HCT116 (cell line): Measurements from ENCODE around the gene PWP1. TPM values are rescaled to one million over a fixed set of nuclear protein-coding genes. Genes with fewer than 3 reads are reported as not detected.
A peak's percentile ranks its signal among the peaks of the same experiment; 100 is the strongest.

ENCODE experiments used
- ATAC-seq: fragments of 200-7000 bp; cut with Tn5 transposase; 2 replicates; pipeline ENCODE4 v1.9.1; 2020; ENCODE audit warnings: mild to moderate bottlenecking, moderate library complexity
- BruUV-seq: library from RNA; stranded (reverse); fragments of 400-500 nt; replicated peaks from 2 replicates; lab custom pipeline; 2021; lab: Mats Ljungman, UMichigan
- CTCF ChIA-PET: fragments of 300-600 bp; sonication (Branson Sonifier 250); formaldehyde crosslinking; loops from one replicate; lab custom pipeline; 2021; ENCODE audit warnings: antibody characterized with exemption; lab: Charles Lee
- POLR2A ChIA-PET: fragments of 300-600, 350-600 bp; sonication (Branson Sonifier 250); formaldehyde crosslinking; loops from one replicate; lab custom pipeline; 2021; ENCODE audit warnings: antibody characterized with exemption; lab: Charles Lee
- RAD21 ChIA-PET, 2 experiments: fragments of 300-600 bp; sonication (Branson Sonifier 250); formaldehyde crosslinking; loops; one replicate each; lab custom pipeline; 2023; ENCODE audit warnings: low total read pairs in 2 of 2; ENCODE audit not compliant: uncharacterized antibody in 2 of 2, unreplicated experiment in 2 of 2, low non-redundant PET in 1 of 2; lab: Charles Lee
- DNase-seq: peaks from one replicate; pipeline ENCODE4 v3.0.0-alpha.2; 2010; ENCODE audit warnings: low read depth, low spot score
- H2AFZ ChIP-seq: fragments of 200-600 bp; shearing (Covaris generic), sonication (generic); 2 replicates; pipeline ENCODE4 v1.6.1; 2017; ENCODE audit warnings: low read depth, mixed run types, mixed read lengths, antibody characterized with exemption, low read length; ENCODE audit not compliant: poor library complexity, severe bottlenecking
- H3K27ac ChIP-seq: 2 replicates; pipeline ENCODE4 v1.5.1; 2012; ENCODE audit warnings: low read depth, low read length
- H3K27me3 ChIP-seq: fragments of 200-600 bp; sonication (generic); 2 replicates; pipeline ENCODE4 v1.6.1; 2016; ENCODE audit warnings: mixed run types, low read length, mixed read lengths; ENCODE audit not compliant: insufficient read depth
- H3K36me3 ChIP-seq, 2 experiments: fragments of 200-500 bp in 1 of 2; fragments of 200-600 bp in 1 of 2; sonication (Bioruptor generic) in 1 of 2; sonication (generic) in 1 of 2; 2 replicates each; pipeline versions ENCODE4 v1.5.1 to v1.6.1; 2014 to 2016; ENCODE audit warnings: low read length in 2 of 2, inconsistent platforms in 1 of 2, mixed read lengths in 1 of 2, mixed run types in 1 of 2; ENCODE audit not compliant: insufficient read depth in 2 of 2, control insufficient read depth in 1 of 2
- H3K4me1 ChIP-seq, 2 experiments: fragments of 200-600 bp in 1 of 2; sonication (generic) in 1 of 2; 2 replicates each; pipeline versions ENCODE4 v1.5.1 to v1.6.1; 2012 to 2017; ENCODE audit warnings: low read length in 2 of 2, inconsistent platforms in 1 of 2, mild to moderate bottlenecking in 1 of 2, mixed read lengths in 1 of 2, mixed run types in 1 of 2, moderate library complexity in 1 of 2; ENCODE audit not compliant: insufficient read depth in 2 of 2, control insufficient read depth in 1 of 2
- H3K4me2 ChIP-seq: fragments of 200-600 bp; sonication (generic); 2 replicates; pipeline ENCODE4 v1.6.1; 2017; ENCODE audit warnings: mixed run types, low read length, mixed read lengths
- H3K4me3 ChIP-seq, 2 experiments: fragments of 200-600 bp in 1 of 2; sonication (generic) in 1 of 2; replicated peaks in 1 of 2; 2 replicates each; pipeline ENCODE4 v1.5.1; 2011 to 2016; ENCODE audit warnings: low read length in 2 of 2, control low read depth in 1 of 2, low read depth in 1 of 2, mild to moderate bottlenecking in 1 of 2, mixed read lengths in 1 of 2, mixed run types in 1 of 2
- H3K79me2 ChIP-seq: fragments of 200-600 bp; sonication (generic); 2 replicates; pipeline ENCODE4 v1.6.1; 2017; ENCODE audit warnings: mild to moderate bottlenecking, mixed run types, low read length, moderate library complexity, mixed read lengths; ENCODE audit not compliant: insufficient read depth
- H3K9ac ChIP-seq: fragments of 200-600 bp; sonication (generic); 2 replicates; pipeline ENCODE4 v1.6.1; 2016; ENCODE audit warnings: low read length, mixed read lengths
- H3K9me2 ChIP-seq: fragments of 200-600 bp; sonication (generic), shearing (Covaris generic); 2 replicates; pipeline ENCODE4 v1.6.1; 2017; ENCODE audit warnings: mixed run types, mild to moderate bottlenecking, moderate library complexity; ENCODE audit not compliant: insufficient read depth
- H3K9me3 ChIP-seq, 2 experiments: fragments of 200-500 bp in 1 of 2; fragments of 200-600 bp in 1 of 2; sonication (Bioruptor generic) in 1 of 2; sonication (generic) in 1 of 2; 2 replicates each; pipeline ENCODE4 v1.6.1; 2014 to 2017; ENCODE audit warnings: low read length in 2 of 2, mixed read lengths in 2 of 2, inconsistent platforms in 1 of 2, low read depth in 1 of 2, mild to moderate bottlenecking in 1 of 2, mixed run types in 1 of 2, moderate library complexity in 1 of 2; ENCODE audit not compliant: control insufficient read depth in 1 of 2, insufficient read depth in 1 of 2
- H4K20me1 ChIP-seq: fragments of 200-600 bp; sonication (generic), shearing (Covaris generic); 2 replicates; pipeline ENCODE4 v1.6.1; 2017; ENCODE audit warnings: mixed run types, mild to moderate bottlenecking, moderate library complexity; ENCODE audit not compliant: insufficient read depth
- ATF3 ChIP-seq: IDR thresholded peaks from 2 replicates; pipeline ENCODE4 v1.6.1; 2012
- CEBPB ChIP-seq: IDR thresholded peaks from 2 replicates; pipeline ENCODE4 v1.6.1; 2012; ENCODE audit warnings: low read depth
- CTCF ChIP-seq, 3 experiments: fragments of 200-600 bp in 1 of 3; sonication (generic) in 1 of 3; IDR thresholded peaks in 2 of 3; conservative IDR thresholded peaks in 1 of 3; 2 replicates each; pipeline ENCODE4 v1.5.1; 2012 to 2017; ENCODE audit warnings: low read depth in 2 of 3, low read length in 2 of 3, antibody characterized with exemption in 1 of 3, borderline replicate concordance in 1 of 3, control low read depth in 1 of 3, mild to moderate bottlenecking in 1 of 3, mixed read lengths in 1 of 3, mixed run types in 1 of 3, moderate library complexity in 1 of 3; ENCODE audit not compliant: insufficient read depth in 1 of 3
- ELF1 ChIP-seq: IDR thresholded peaks from 2 replicates; pipeline ENCODE4 v1.6.1; 2012; ENCODE audit warnings: low read depth, borderline replicate concordance
- EZH2 ChIP-seq: fragments of 200-600 bp; sonication (generic); IDR thresholded peaks from 2 replicates; pipeline ENCODE4 v1.6.1; 2017; ENCODE audit warnings: antibody characterized with exemption, mixed run types
- EZH2phosphoT487 ChIP-seq: fragments of 200-600 bp; IDR thresholded peaks from 2 replicates; pipeline ENCODE4 v1.6.1; 2018; ENCODE audit warnings: antibody characterized with exemption, borderline replicate concordance
- JUND ChIP-seq: IDR thresholded peaks from 2 replicates; pipeline ENCODE4 v1.6.1; 2012
- MAX ChIP-seq: IDR thresholded peaks from 2 replicates; pipeline ENCODE4 v1.6.1; 2012
- RAD21 ChIP-seq: IDR thresholded peaks from 2 replicates; pipeline ENCODE4 v1.6.1; 2012; ENCODE audit warnings: low read depth, mild to moderate bottlenecking
- SP1 ChIP-seq: IDR thresholded peaks from 2 replicates; pipeline ENCODE4 v1.6.1; 2012; ENCODE audit warnings: low read depth
- SRF ChIP-seq: IDR thresholded peaks from 2 replicates; pipeline ENCODE4 v1.6.1; 2012; ENCODE audit warnings: low read depth
- TCF7L2 ChIP-seq: IDR thresholded peaks from 2 replicates; pipeline ENCODE4 v1.7.0; 2011; ENCODE audit warnings: borderline replicate concordance, inconsistent platforms; ENCODE audit not compliant: insufficient read depth, insufficient read length; ENCODE audit errors: extremely low read depth
- YY1 ChIP-seq: IDR thresholded peaks from 2 replicates; pipeline ENCODE4 v1.6.1; 2011; ENCODE audit warnings: low read length, low read depth, moderate library complexity, mild to moderate bottlenecking; ENCODE audit not compliant: insufficient replicate concordance; ENCODE audit errors: extremely low read depth
- ZNF274 ChIP-seq: fragments of 200-500 bp; sonication (Bioruptor generic); IDR thresholded peaks from 2 replicates; pipeline ENCODE4 v1.6.1; 2014; ENCODE audit warnings: mild to moderate bottlenecking, low read depth, low read length, inconsistent platforms
- intact Hi-C: fragments of 100-400 bp; cut with micrococcal nuclease; formaldehyde crosslinking; loops from 2 replicates; pipeline ENCODE4 v1.10.0; 2022
- total RNA-seq: library from RNA; stranded (reverse); gene quantifications from one replicate; pipeline ENCODE4 v1.2.1, GENCODE V29; 2021; ENCODE audit not compliant: unreplicated experiment

Gene PWP1
- total RNA-seq, 1 experiment from 2014 or later, result 48.2 TPM

- intact Hi-C loops, result loop anchor here (2.0 kb wide), 1 partner anchor 76 kb away; the partner anchor contains the start of gene PWP1
- no TSS peak for BruUV-seq
- peak overlapping the region; percentile 77 for H3K9ac ChIP-seq
- POLR2A ChIA-PET, result no interaction called here
- peaks cover 8 to 21% of the 10 kb centered on the region in 2 experiments for H3K4me1 ChIP-seq
- no peaks in the 10 kb centered on the region for H3K9me3 ChIP-seq
- H3K9me2 ChIP-seq, result no peaks in the 10 kb centered on the region
- no peaks in the 10 kb centered on the region for H4K20me1 ChIP-seq
- H3K27ac ChIP-seq, result peak overlapping the region; percentile 72
- RAD21 ChIA-PET, result no interaction called here
- H2AFZ ChIP-seq, result no peak overlapping the region
- ATAC-seq (peak; percentile 34), DNase-seq (no peak)
- peak overlapping the region; percentile 85 to 91 for H3K4me3 ChIP-seq
- CTCF ChIA-PET, result interaction anchor here (0.9 kb wide), 1 partner anchor 125 kb away, joined by 3 read pairs; no protein-coding TSS in a partner anchor
- H3K4me2 ChIP-seq, result peak overlapping the region; percentile 79
- no peaks in the 10 kb centered on the region for H3K27me3 ChIP-seq
- H3K79me2 ChIP-seq, result peaks cover 44% of the 10 kb centered on the region
- peaks cover 18% of the 10 kb centered on the region in 2 experiments; a peak in 3 of 4 replicates for H3K36me3 ChIP-seq
- TF ChIP-seq RAD21, result no peak
These were observed 74.7 kb downstream of the PWP1 start for GRCh38 chr12:107760207-107760808.

GRCh38 chr12:107760809-107761501 is 75.4 kb downstream of the PWP1 start, which contains the start of gene PRDM4:
PRDM4 (minus strand) TSS chr12:107761137; CDS start chr12:107760515, 622 bp downstream.
- Histone ChIP-seq H3K36me3 (peaks cover 11 to 15% of the 10 kb centered on the region in 2 experiments; a peak in 3 of 4 replicates), H4K20me1 (no peaks in the 10 kb centered on the region), H3K9me2 (no peaks in the 10 kb centered on the region), H3K79me2 (peaks cover 44% of the 10 kb centered on the region), H3K4me2 (peak within 1 kb of the TSS; percentile 79), H3K4me1 (peaks cover 8 to 21% of the 10 kb centered on the region in 2 experiments), H2AFZ (peak within 1 kb of the TSS; percentile 97), H3K27ac (peak within 1 kb of the TSS; percentile 72), H3K9ac (peak within 1 kb of the TSS; percentile 77), H3K4me3 (peak within 1 kb of the TSS; percentile 85 to 91), H3K27me3 (no peaks in the 10 kb centered on the region), H3K9me3 (no peaks in the 10 kb centered on the region)
- ATAC-seq (peak; percentile 93), DNase-seq (peak; percentile 80)
- ChIA-PET RAD21 (no interaction called here), CTCF (no interaction called here), POLR2A (no interaction called here)
- BruUV-seq, result no TSS peak
- intact Hi-C loops, result loop anchor here (2.0 kb wide), 1 partner anchor 76 kb away; the partner anchor contains the start of gene PWP1
- TF ChIP-seq CTCF (IDR thresholded peaks at IDR 0.05 in 2 of 3, conservative IDR thresholded peaks at IDR 0.05 in 1 of 3; ENCODE audit: borderline replicate concordance in 1 of 3, insufficient read depth in 1 of 3, low read depth in 2 of 3, low read length in 2 of 3) (no peak), ELF1 (peak; percentile 76), EZH2phosphoT487 (no peak), EZH2 (no peak), YY1 (peak; percentile 66), CEBPB (no peak), MAX (no peak; the same call in 1 of the 2 replicates), ATF3 (no peak), ZNF274 (no peak), JUND (no peak), SRF (peak; percentile 91), TCF7L2 (no peak), SP1 (no peak)
